ENCODE data around the gene TIMMDC1. TPM values are rescaled to one million over a fixed set of nuclear protein-coding genes. Genes with fewer than 3 reads are reported as not detected.

TIMMDC1 gene
- total and polyA plus RNA-seq, 4 donors, result 60.5 to 98.9 (median 87.7) TPM

- H3K27ac ChIP-seq (ENCODE audit: low read depth in 1 of 2, low read length in 1 of 2), result no peak overlapping the region
- H3K9ac ChIP-seq (ENCODE audit: insufficient read depth in 1 of 2, low read length in 2 of 2), result no peak overlapping the region
- H3K27me3 ChIP-seq (ENCODE audit: control insufficient read depth in 3 of 3, insufficient read depth in 3 of 3, low read length in 2 of 3), result no peaks in the 10 kb centered on the region
- no peaks in the 10 kb centered on the region for H3K9me3 ChIP-seq (ENCODE audit: control insufficient read depth in 4 of 4, insufficient read depth in 3 of 4, low read length in 3 of 4)
- H3K36me3 ChIP-seq (ENCODE audit: control insufficient read depth in 4 of 4, insufficient read depth in 4 of 4, low read length in 4 of 4), result no peaks in the 10 kb centered on the region
- ATAC-seq (ENCODE audit: insufficient read depth, low FRiP score) (no peak), DNase-seq (no peak)
- H3K4me3 ChIP-seq, result no peak overlapping the region
- TF ChIP-seq CTCF (IDR thresholded peaks at IDR 0.05; ENCODE audit: control extremely low read depth, extremely low read depth), result no peak
- 57 to 62% methylated on average over 3 of the region's 3 CpGs for WGBS, 2 donors
- peaks cover 0 to 2% (median 0%) of the 10 kb centered on the region in 5 donors for H3K4me1 ChIP-seq (ENCODE audit: control insufficient read depth in 5 of 5, insufficient read depth in 5 of 5, low read length in 5 of 5)
Measured at GRCh38 chr3:119557877-119558269, 59.5 kb downstream of the TIMMDC1 start.

- H3K9me3 ChIP-seq (ENCODE audit: control insufficient read depth in 4 of 4, insufficient read depth in 3 of 4, low read length in 3 of 4), result no peaks in the 10 kb centered on the region
- DNase-seq (no peak), ATAC-seq (ENCODE audit: insufficient read depth, low FRiP score) (no peak)
- H3K9ac ChIP-seq (ENCODE audit: insufficient read depth in 1 of 2, low read length in 2 of 2), result no peak overlapping the region
- no peak overlapping the region for H3K27ac ChIP-seq (ENCODE audit: low read depth in 1 of 2, low read length in 1 of 2)
- H3K4me3 ChIP-seq, result no peak overlapping the region
- no peaks in the 10 kb centered on the region for H3K36me3 ChIP-seq (ENCODE audit: control insufficient read depth in 4 of 4, insufficient read depth in 4 of 4, low read length in 4 of 4)
- no peaks in the 10 kb centered on the region for H3K27me3 ChIP-seq (ENCODE audit: control insufficient read depth in 3 of 3, insufficient read depth in 3 of 3, low read length in 2 of 3)
- peaks cover 0 to 2% (median 0%) of the 10 kb centered on the region in 5 donors for H3K4me1 ChIP-seq (ENCODE audit: control insufficient read depth in 5 of 5, insufficient read depth in 5 of 5, low read length in 5 of 5)
- 91 to 92% methylated on average over 9 of the region's 9 CpGs for WGBS, 2 donors
- no peak for TF ChIP-seq CTCF (IDR thresholded peaks at IDR 0.05; ENCODE audit: control extremely low read depth, extremely low read depth)
Measured at GRCh38 chr3:119558626-119559317, 60.4 kb downstream of the TIMMDC1 start.

GRCh38 chr3:119559441-119559963 is 61.2 kb downstream of the TIMMDC1 start, which contains the start of gene CD80:
Gene CD80 (minus strand): TSS chr3:119559614. CDS start chr3:119557728, 1,886 bp downstream.
- H3K27ac ChIP-seq (ENCODE audit: low read depth in 1 of 2, low read length in 1 of 2), result no peak within 1 kb of the TSS
- no peak within 1 kb of the TSS for H3K9ac ChIP-seq (ENCODE audit: insufficient read depth in 1 of 2, low read length in 2 of 2)
- no peak within 1 kb of the TSS for H3K4me3 ChIP-seq
- no peaks in the 10 kb centered on the region for H3K9me3 ChIP-seq (ENCODE audit: control insufficient read depth in 4 of 4, insufficient read depth in 3 of 4, low read length in 3 of 4)
- WGBS, 2 donors, result 27 to 37% methylated on average over 7 of the region's 7 CpGs
- no peak for ATAC-seq (ENCODE audit: insufficient read depth, low FRiP score)
- peak; percentile 10 for TF ChIP-seq CTCF (IDR thresholded peaks at IDR 0.05; ENCODE audit: control extremely low read depth, extremely low read depth)
- peak; percentile 26 to 53 (median 30) for DNase-seq
- peaks cover 0 to 2% (median 0%) of the 10 kb centered on the region in 5 donors for H3K4me1 ChIP-seq (ENCODE audit: control insufficient read depth in 5 of 5, insufficient read depth in 5 of 5, low read length in 5 of 5)
- H3K36me3 ChIP-seq (ENCODE audit: control insufficient read depth in 4 of 4, insufficient read depth in 4 of 4, low read length in 4 of 4), result no peaks in the 10 kb centered on the region
- no peaks in the 10 kb centered on the region for H3K27me3 ChIP-seq (ENCODE audit: control insufficient read depth in 3 of 3, insufficient read depth in 3 of 3, low read length in 2 of 3)

Measured in lung (tissue), 12 donors.